ENCODE measurements around the gene FNIP1. TPM values are rescaled to one million over a fixed set of nuclear protein-coding genes. Genes with fewer than 3 reads are reported as not detected.

Gene FNIP1
- total RNA-seq, 1 experiment from 2014 or later = 16.4 TPM

DNA sequence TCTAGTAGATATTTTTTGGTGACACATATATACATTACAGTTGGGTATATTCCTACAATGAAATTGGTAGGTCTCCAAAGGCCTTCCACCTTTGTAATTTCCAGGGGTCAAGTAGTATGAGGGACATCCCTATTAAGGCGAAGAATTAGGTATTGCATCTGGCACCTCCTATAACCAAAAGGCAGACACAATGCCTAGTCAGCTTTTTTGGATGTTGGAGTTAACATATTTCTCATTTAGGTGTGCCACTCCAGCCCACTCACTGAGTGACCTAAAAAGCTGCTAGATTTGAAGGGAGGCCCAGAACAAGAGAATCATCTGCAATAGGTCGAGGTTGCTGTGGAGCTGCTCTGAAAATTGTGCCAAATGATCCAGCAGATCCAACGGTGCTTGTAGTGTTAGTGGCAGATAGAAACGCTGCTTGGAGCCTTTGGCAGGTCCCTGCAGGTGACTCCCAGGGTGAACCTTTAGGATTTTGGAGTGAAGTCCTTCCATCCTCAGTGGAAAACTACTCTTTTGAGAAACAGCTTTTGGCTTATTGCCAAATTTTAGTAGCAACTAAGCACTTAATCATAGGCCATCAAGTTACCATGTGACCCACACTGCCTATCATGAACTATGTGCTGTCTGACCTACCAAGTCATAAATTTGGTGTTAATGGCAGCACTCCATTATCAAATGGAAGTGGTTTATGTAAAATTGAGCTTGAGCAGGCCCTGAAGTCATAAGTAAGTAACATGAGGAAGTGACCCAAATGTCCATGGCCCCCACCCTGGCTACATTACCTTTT lies 15.7 kb upstream of the FNIP1 start:
- Histone ChIP-seq H3K9me3 (ENCODE audit: control insufficient read depth in 1 of 2, insufficient read depth in 1 of 2, low read depth in 1 of 2, low read length in 2 of 2) (no peaks in the 10 kb centered on the region), H3K4me3 (replicated peaks in 1 of 2; ENCODE audit: low read depth in 1 of 2, low read length in 2 of 2) (no peak overlapping the region), H4K20me1 (ENCODE audit: insufficient read depth) (no peaks in the 10 kb centered on the region), H3K9ac (ENCODE audit: low read length) (no peak overlapping the region), H3K79me2 (ENCODE audit: insufficient read depth, low read length) (no peaks in the 10 kb centered on the region), H3K4me2 (ENCODE audit: low read length) (no peak overlapping the region), H2AFZ (ENCODE audit: low read depth, low read length, poor library complexity, severe bottlenecking) (no peak overlapping the region), H3K9me2 (ENCODE audit: insufficient read depth) (no peaks in the 10 kb centered on the region), H3K27ac (ENCODE audit: low read depth, low read length) (no peak overlapping the region), H3K4me1 (ENCODE audit: control insufficient read depth in 1 of 2, insufficient read depth in 2 of 2, low read length in 2 of 2) (peaks cover 0 to 9% of the 10 kb centered on the region in 2 experiments; a peak in 2 of 4 replicates), H3K27me3 (ENCODE audit: insufficient read depth, low read length) (no peaks in the 10 kb centered on the region), H3K36me3 (ENCODE audit: control insufficient read depth in 1 of 2, insufficient read depth in 2 of 2, low read length in 2 of 2) (no peaks in the 10 kb centered on the region)
- intact Hi-C loops (cut with micrococcal nuclease) = loop anchor here (5.0 kb wide), 1 partner anchor 220 kb away; no protein-coding TSS in a partner anchor
- ATAC-seq (no peak), DNase-seq (ENCODE audit: low read depth, low spot score) (no peak)
- ChIA-PET RAD21 (ENCODE audit: low non-redundant PET in 1 of 2, low total read pairs in 2 of 2, uncharacterized antibody in 2 of 2, unreplicated experiment in 2 of 2) (interaction anchor here in 1 of 2 experiments (2.9 kb wide), 1 partner anchor 195 kb away, joined by 13 read pairs; no protein-coding TSS in a partner anchor), POLR2A (no interaction called here), CTCF (interaction anchor here (1.1 to 5.4 kb wide), 3 partner anchors 195 to 250 kb away, joined by 3 to 70 read pairs (median 35); partner anchors contain the start of gene IL3)
- TF ChIP-seq CEBPB (IDR thresholded peaks at IDR 0.05; ENCODE audit: low read depth) (no peak), POLR2AphosphoS5 (IDR thresholded peaks at IDR 0.05; ENCODE audit: low read depth, low read length) (no peak), EGR1 (IDR thresholded peaks at IDR 0.05; ENCODE audit: low read depth) (no peak), SP1 (IDR thresholded peaks at IDR 0.05; ENCODE audit: low read depth) (no peak), EZH2 (IDR thresholded peaks at IDR 0.05) (no peak), FOSL1 (IDR thresholded peaks at IDR 0.05; ENCODE audit: low read depth) (no peak), EZH2phosphoT487 (IDR thresholded peaks at IDR 0.05; ENCODE audit: borderline replicate concordance) (no peak)
- TF ChIP-seq, protein P1, sequence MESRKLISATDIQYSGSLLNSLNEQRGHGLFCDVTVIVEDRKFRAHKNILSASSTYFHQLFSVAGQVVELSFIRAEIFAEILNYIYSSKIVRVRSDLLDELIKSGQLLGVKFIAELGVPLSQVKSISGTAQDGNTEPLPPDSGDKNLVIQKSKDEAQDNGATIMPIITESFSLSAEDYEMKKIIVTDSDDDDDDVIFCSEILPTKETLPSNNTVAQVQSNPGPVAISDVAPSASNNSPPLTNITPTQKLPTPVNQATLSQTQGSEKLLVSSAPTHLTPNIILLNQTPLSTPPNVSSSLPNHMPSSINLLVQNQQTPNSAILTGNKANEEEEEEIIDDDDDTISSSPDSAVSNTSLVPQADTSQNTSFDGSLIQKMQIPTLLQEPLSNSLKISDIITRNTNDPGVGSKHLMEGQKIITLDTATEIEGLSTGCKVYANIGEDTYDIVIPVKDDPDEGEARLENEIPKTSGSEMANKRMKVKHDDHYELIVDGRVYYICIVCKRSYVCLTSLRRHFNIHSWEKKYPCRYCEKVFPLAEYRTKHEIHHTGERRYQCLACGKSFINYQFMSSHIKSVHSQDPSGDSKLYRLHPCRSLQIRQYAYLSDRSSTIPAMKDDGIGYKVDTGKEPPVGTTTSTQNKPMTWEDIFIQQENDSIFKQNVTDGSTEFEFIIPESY (IDR thresholded peaks at IDR 0.05; ENCODE audit: extremely low read depth, insufficient replicate concordance, low read length) = no peak
- no TSS peak for BruUV-seq (replicated peaks)

Data from HCT116 (cell line).